Mucosa of gallbladder (tissue), 1 donor: ENCODE measurements around the gene TMBIM1. TPM values are rescaled to one million over a fixed set of nuclear protein-coding genes. Genes with fewer than 3 reads are reported as not detected.
"Not testable (repeated sequence)": the region's sequence is repeated elsewhere in the genome, so short reads cannot be mapped to it uniquely, and the experiment has no call there.

Experiments used
- DNase-seq: peaks from one replicate; pipeline ENCODE4 v3.0.0-alpha.2; 2020; ENCODE audit warnings: low spot score
- total RNA-seq: library from RNA; stranded (reverse); gene quantifications from one replicate; pipeline ENCODE4 v1.2.1, GENCODE V29; 2021
- donor health status: DM: no; HTN: no; CAD: no.

The TMBIM1 gene
- total RNA-seq, 1 donor from 2014 or later = 388 TPM

- no peak for DNase-seq
Observed at GRCh38 chr2:218318241-218318640, 25.9 kb upstream of the TMBIM1 start.

- no peak for DNase-seq
Observed at GRCh38 chr2:218317835-218318234, 25.5 kb upstream of the TMBIM1 start.

- DNase-seq = no peak
Observed at GRCh38 chr2:218317303-218317630, 25.0 kb upstream of the TMBIM1 start.

GRCh38 chr2:218315397-218315796, 23.1 kb upstream of the TMBIM1 start:
- no peak for DNase-seq

- DNase-seq = not testable (repeated sequence)
Observed at GRCh38 chr2:218314764-218315163, 22.5 kb upstream of the TMBIM1 start.

GRCh38 chr2:218313356-218313755, 21.1 kb upstream of the TMBIM1 start:
- DNase-seq = no peak

GRCh38 chr2:218312267-218312756, 20.0 kb upstream of the TMBIM1 start:
- peak; percentile 64 for DNase-seq

GRCh38 chr2:218311541-218312266, 19.4 kb upstream of the TMBIM1 start:
- DNase-seq = not testable (repeated sequence)

GRCh38 chr2:218310853-218311540, 18.7 kb upstream of the TMBIM1 start:
- DNase-seq = no peak

GRCh38 chr2:218307415-218308090, 15.2 kb upstream of the TMBIM1 start:
- no peak for DNase-seq

GRCh38 chr2:218306184-218306920, 14.0 kb upstream of the TMBIM1 start:
- no peak for DNase-seq

GRCh38 chr2:218305383-218305782, 13.1 kb upstream of the TMBIM1 start:
- no peak for DNase-seq

- DNase-seq = peak; percentile 90
Observed at GRCh38 chr2:218301176-218301819, 9.0 kb upstream of the TMBIM1 start.

- DNase-seq = no peak
Observed at GRCh38 chr2:218300141-218300540, 7.8 kb upstream of the TMBIM1 start.

- DNase-seq = no peak
Observed at GRCh38 chr2:218298314-218298875, 6.1 kb upstream of the TMBIM1 start.

- no peak for DNase-seq
Observed at GRCh38 chr2:218296847-218297246, 4.5 kb upstream of the TMBIM1 start.

GRCh38 chr2:218296200-218296599, 3.9 kb upstream of the TMBIM1 start:
- no peak for DNase-seq

- DNase-seq = peak; percentile 29
Observed at GRCh38 chr2:218295029-218295428, 2.7 kb upstream of the TMBIM1 start.

GRCh38 chr2:218294430-218295022, 2.2 kb upstream of the TMBIM1 start:
- no peak for DNase-seq

- DNase-seq = no peak
Observed at GRCh38 chr2:218293715-218294429, 1.6 kb upstream of the TMBIM1 start.
